Fibroblast of mammary gland (primary cell): ENCODE measurements around the gene SNAP29.
"Not testable (repeated sequence)": the region's sequence is repeated elsewhere in the genome, so short reads cannot be mapped to it uniquely, and the experiment has no call there.

Source experiments
- DNase-seq: peaks from one replicate; pipeline ENCODE4 v3.0.0-alpha.2; 2010; ENCODE audit warnings: low read depth
- H3K4me3 ChIP-seq: 2 replicates; pipeline ENCODE4 v1.5.1; 2011; ENCODE audit warnings: low read depth, mild to moderate bottlenecking, low read length, moderate library complexity; ENCODE audit not compliant: control insufficient read depth
- CTCF ChIP-seq: conservative IDR thresholded peaks from 2 replicates; pipeline ENCODE4 v1.5.1; 2011; ENCODE audit warnings: low read depth, low read length, inconsistent platforms; ENCODE audit not compliant: control insufficient read depth, insufficient read depth

The SNAP29 gene

DNA sequence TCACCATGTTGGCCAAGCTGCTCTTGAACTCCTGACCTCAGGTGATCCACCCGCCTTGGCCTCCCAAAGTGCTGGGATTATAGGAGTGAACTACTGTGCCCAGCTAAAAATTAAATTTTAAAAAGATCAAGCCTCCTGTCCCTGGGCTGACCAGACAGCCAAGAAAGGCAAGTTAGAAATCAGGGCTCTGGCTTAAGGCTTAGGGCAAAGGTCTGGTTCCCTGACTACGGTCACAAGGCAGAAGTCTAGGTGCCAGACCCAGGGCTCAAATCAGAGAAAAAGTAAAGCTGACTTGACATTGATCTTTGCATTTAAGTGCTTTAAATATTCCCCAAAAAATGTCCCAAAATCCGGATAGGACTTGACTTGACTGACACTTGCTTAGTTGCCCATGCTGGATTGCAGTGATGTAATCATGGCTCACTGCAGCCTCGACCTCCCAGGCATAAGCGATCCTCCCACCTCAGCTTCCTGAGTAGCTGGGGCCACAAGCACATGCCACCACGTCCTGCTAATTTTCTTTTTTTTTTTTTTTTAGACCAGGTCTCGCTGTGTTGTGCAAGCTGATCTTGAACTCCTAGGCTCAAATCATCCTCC, 41.1 kb downstream of the SNAP29 start:
- TF ChIP-seq CTCF, result no peak
- no peak for DNase-seq
- H3K4me3 ChIP-seq, result no peak overlapping the region

GRCh38 chr22:20901093-20902033, 42.6 kb downstream of the SNAP29 start:
- peak; percentile 50 for DNase-seq

DNA sequence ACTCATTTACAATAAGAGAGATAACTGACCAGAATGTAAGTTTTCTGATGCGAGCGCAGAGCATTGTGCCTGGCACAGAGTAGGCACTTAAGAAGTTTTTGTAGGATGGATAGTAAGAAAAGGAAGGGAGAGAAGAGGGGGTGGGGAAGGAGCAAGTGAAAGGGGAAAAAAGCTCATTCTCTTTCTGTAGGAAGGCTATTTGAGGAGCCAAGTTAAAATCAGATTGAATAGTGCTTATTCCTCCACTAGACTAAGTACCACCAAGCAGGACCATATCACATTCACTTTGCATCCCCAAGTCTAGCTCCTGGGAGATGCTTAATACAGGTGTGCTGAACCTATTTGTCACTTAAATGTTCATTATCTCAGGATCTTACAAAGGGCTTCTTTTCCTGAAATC, 44.3 kb downstream of the SNAP29 start:
- DNase-seq, result no peak
- no peak for TF ChIP-seq CTCF
- H3K4me3 ChIP-seq, result no peak overlapping the region

More at GRCh38 chr22:20901093-20902033, 42.6 kb downstream of the SNAP29 start:
- not testable (repeated sequence) for H3K4me3 ChIP-seq

- peak; percentile 99 for DNase-seq
- TF ChIP-seq CTCF, result no peak
Measured at GRCh38 chr22:20904008-20904979, 45.5 kb downstream of the SNAP29 start.

DNA sequence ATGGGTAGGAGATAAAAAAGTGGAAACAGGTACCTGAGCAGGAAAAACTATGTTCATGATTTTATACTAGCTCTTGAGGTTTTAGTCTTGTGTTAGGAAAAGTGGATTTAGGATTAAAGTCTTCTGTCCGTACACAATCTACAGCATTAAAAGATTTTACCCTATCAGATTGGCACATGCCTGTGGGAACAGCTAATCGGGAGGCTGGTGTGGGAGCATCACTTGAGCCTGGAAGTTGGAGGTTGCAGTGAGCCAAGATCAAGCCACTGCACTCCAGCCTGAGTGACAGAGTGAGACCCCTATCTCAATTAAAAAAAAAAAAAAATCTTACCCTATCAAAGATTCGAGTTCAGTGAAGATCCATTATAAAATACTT, 46.2 kb downstream of the SNAP29 start:
- TF ChIP-seq CTCF, result no peak
- DNase-seq, result no peak
- no peak overlapping the region for H3K4me3 ChIP-seq

More at GRCh38 chr22:20904008-20904979, 45.5 kb downstream of the SNAP29 start:
- no peak overlapping the region for H3K4me3 ChIP-seq

GRCh38 chr22:20905415-20906386, 46.9 kb downstream of the SNAP29 start:
- H3K4me3 ChIP-seq, result no peak overlapping the region

More at GRCh38 chr22:20905415-20906386, 46.9 kb downstream of the SNAP29 start:
- DNase-seq, result peak; percentile 40
- TF ChIP-seq CTCF, result no peak
